HG03159 (cell line): ENCODE measurements around the gene USP17L29.
"Not testable (repeated sequence)": the region's sequence is repeated elsewhere in the genome, so short reads cannot be mapped to it uniquely, and the experiment has no call there.

Experiments
- ATAC-seq: cut with Tn5 transposase; IDR thresholded peaks from one replicate; pipeline ENCODE4 v1.9.1; 2021; ENCODE audit warnings: mild to moderate bottlenecking, moderate library complexity; ENCODE audit not compliant: unreplicated experiment

The USP17L29 gene

GRCh38 chr4:9353338-9353737 lies at the start of gene USP17L29:
Gene USP17L29 (plus strand): TSS chr4:9353638. CDS start chr4:9353638, 0 bp downstream.
- ATAC-seq = not testable (repeated sequence)

- not testable (repeated sequence) for ATAC-seq
Observed at GRCh38 chr4:9324191-9324590, 29.2 kb upstream of the USP17L29 start.

GRCh38 chr4:9324865-9325264 lies 28.6 kb upstream of the USP17L29 start, which contains the start of gene USP17L24:
Gene USP17L24 (plus strand): TSS chr4:9325165. CDS start chr4:9325165, 0 bp downstream.
- not testable (repeated sequence) for ATAC-seq

- ATAC-seq = not testable (repeated sequence)
Observed at GRCh38 chr4:9329611-9330010, 23.8 kb upstream of the USP17L29 start, which contains the start of gene USP17L25. Gene USP17L25 (plus strand): TSS chr4:9329911. CDS start chr4:9329911, 0 bp downstream.

GRCh38 chr4:9334358-9334757 lies 19.1 kb upstream of the USP17L29 start, which contains the start of gene USP17L26:
Gene USP17L26 (plus strand): TSS chr4:9334658. CDS start chr4:9334658, 0 bp downstream.
- ATAC-seq = not testable (repeated sequence)

GRCh38 chr4:9339103-9339502 lies 14.3 kb upstream of the USP17L29 start, which contains the start of gene USP17L5:
Gene USP17L5 (plus strand): TSS chr4:9339403. CDS start chr4:9339403, 0 bp downstream.
- not testable (repeated sequence) for ATAC-seq

GRCh38 chr4:9343848-9344247 lies 9.6 kb upstream of the USP17L29 start, which contains the start of gene USP17L27:
Gene USP17L27 (plus strand): TSS chr4:9344148. CDS start chr4:9344148, 0 bp downstream.
- ATAC-seq = not testable (repeated sequence)

- ATAC-seq = not testable (repeated sequence)
Observed at GRCh38 chr4:9348593-9348992, 4.8 kb upstream of the USP17L29 start, which contains the start of gene USP17L28. Gene USP17L28 (plus strand): TSS chr4:9348893. CDS start chr4:9348893, 0 bp downstream.

- ATAC-seq = not testable (repeated sequence)
Observed at GRCh38 chr4:9350866-9351265, 2.6 kb upstream of the USP17L29 start.

- ATAC-seq = not testable (repeated sequence)
Observed at GRCh38 chr4:9362829-9363228, 9.4 kb downstream of the USP17L29 start, which contains the start of gene USP17L30. Gene USP17L30 (plus strand): TSS chr4:9363129. CDS start chr4:9363129, 0 bp downstream.

- not testable (repeated sequence) for ATAC-seq
Observed at GRCh38 chr4:9379881-9380280, 26.4 kb downstream of the USP17L29 start.

GRCh38 chr4:9381012-9381534 lies 27.6 kb downstream of the USP17L29 start:
- ATAC-seq = not testable (repeated sequence)

- no peak for ATAC-seq
Observed at GRCh38 chr4:9384126-9384525, 30.7 kb downstream of the USP17L29 start.

- not testable (repeated sequence) for ATAC-seq
Observed at GRCh38 chr4:9389001-9389400, 35.6 kb downstream of the USP17L29 start.
